Left cardiac atrium (tissue), 4 donors: ENCODE data around the gene VPS33A. TPM values are rescaled to one million over a fixed set of nuclear protein-coding genes. Genes with fewer than 3 reads are reported as not detected.
"Not testable (repeated sequence)": the region's sequence is repeated elsewhere in the genome, so short reads cannot be mapped to it uniquely, and the experiment has no call there.

ENCODE experiments used
- ATAC-seq, 2 donors: fragments of 200-7000 bp; cut with Tn5 transposase; one replicate each; pipeline ENCODE4 v1.9.1; 2020; ENCODE audit warnings: mild to moderate bottlenecking in 2 of 2, moderate library complexity in 2 of 2
- DNase-seq: peaks from one replicate; pipeline ENCODE4 v3.0.0-alpha.2; 2020
- intact Hi-C, 2 donors: fragments of 100-400 bp; cut with DNase I; formaldehyde crosslinking; loops; one replicate each; pipeline versions ENCODE4 v1.14.1 to v1.15.1; 2022 to 2023
- total RNA-seq, 2 donors: library from RNA; stranded (reverse); fragmentation: NEBNext Ultra II Directional; extraction: Animal tissue kit (Norgen Biotek cat#: 25700); gene quantifications; one replicate each; pipeline ENCODE4 v1.2.1, GENCODE V29; 2021
- donor health status: DM: no; HTN: yes; CAD: no.
- donor health status: DM: no; HTN: yes; CAD: no; lungs with severe emphysema.
- donor health status: DM: yes; HTN: yes; CAD: no.
- donor health status: Dilated cardiomyopathy.

The VPS33A gene
- total RNA-seq, 2 donors from 2014 or later: 9.1 to 10.7 TPM

- ATAC-seq (no peak), DNase-seq (no peak)
- intact Hi-C loops: no loop called here
Observed at GRCh38 chr12:122207391-122207790, 58.9 kb downstream of the VPS33A start.

- DNase-seq (no peak), ATAC-seq (no peak)
- intact Hi-C loops: no loop called here
Observed at GRCh38 chr12:122206976-122207375, 59.3 kb downstream of the VPS33A start.

- intact Hi-C loops: no loop called here
- ATAC-seq (no peak), DNase-seq (no peak)
Observed at GRCh38 chr12:122206111-122206881, 60.0 kb downstream of the VPS33A start.

- ATAC-seq: no peak
- intact Hi-C loops: no loop called here
- DNase-seq: no peak
Observed at GRCh38 chr12:122205053-122205925, 61.0 kb downstream of the VPS33A start.

GRCh38 chr12:122204167-122205052, 61.9 kb downstream of the VPS33A start:
- intact Hi-C loops: no loop called here
- ATAC-seq: peak in 1 of 2 donors; percentile 12
- no peak for DNase-seq

- intact Hi-C loops: no loop called here
- ATAC-seq: peak; percentile 73 to 87
- DNase-seq: peak; percentile 74
Observed at GRCh38 chr12:122203301-122204166, 62.8 kb downstream of the VPS33A start, which contains the start of gene B3GNT4. TSS of gene B3GNT4 (plus strand) at chr12:122203709. CDS start at chr12:122204619, 910 bp downstream.

GRCh38 chr12:122202811-122203210, 63.5 kb downstream of the VPS33A start:
- intact Hi-C loops, DNase-seq, ATAC-seq: not testable (repeated sequence)

GRCh38 chr12:122202017-122202416, 64.3 kb downstream of the VPS33A start:
- intact Hi-C loops: no loop called here
- ATAC-seq (no peak), DNase-seq (no peak)

- ATAC-seq: no peak
- intact Hi-C loops: no loop called here
- no peak for DNase-seq
Observed at GRCh38 chr12:122201381-122201780, 64.9 kb downstream of the VPS33A start.

GRCh38 chr12:122200541-122201175, 65.6 kb downstream of the VPS33A start:
- DNase-seq (no peak), ATAC-seq (no peak)
- intact Hi-C loops: no loop called here

GRCh38 chr12:122199484-122200355, 66.6 kb downstream of the VPS33A start:
- no peak for DNase-seq
- no peak for ATAC-seq
- intact Hi-C loops: no loop called here

- intact Hi-C loops: no loop called here
- ATAC-seq (no peak), DNase-seq (no peak)
Observed at GRCh38 chr12:122197612-122197966, 68.7 kb downstream of the VPS33A start.

- intact Hi-C loops: no loop called here
- ATAC-seq (no peak), DNase-seq (no peak)
Observed at GRCh38 chr12:122195405-122195804, 70.9 kb downstream of the VPS33A start.

GRCh38 chr12:122194804-122195203, 71.5 kb downstream of the VPS33A start:
- DNase-seq (no peak), ATAC-seq (no peak)
- intact Hi-C loops: no loop called here

- intact Hi-C loops: no loop called here
- ATAC-seq: no peak
Observed at GRCh38 chr12:122192441-122192840, 73.9 kb downstream of the VPS33A start.

GRCh38 chr12:122190842-122191668, 75.2 kb downstream of the VPS33A start:
- intact Hi-C loops: no loop called here

More at GRCh38 chr12:122192441-122192840, 73.9 kb downstream of the VPS33A start:
- no peak for DNase-seq

More at GRCh38 chr12:122190842-122191668, 75.2 kb downstream of the VPS33A start:
- ATAC-seq: peak; percentile 53 to 73
- no peak for DNase-seq
